Measurements from ENCODE around the gene SIDT1. TPM values are rescaled to one million over a fixed set of nuclear protein-coding genes. Genes with fewer than 3 reads are reported as not detected.
"Not testable (repeated sequence)": the region's sequence is repeated elsewhere in the genome, so short reads cannot be mapped to it uniquely, and the experiment has no call there.

SIDT1 gene
- total RNA-seq, 2 experiments from 2014 or later: 31.6 to 51.9 TPM

DNA sequence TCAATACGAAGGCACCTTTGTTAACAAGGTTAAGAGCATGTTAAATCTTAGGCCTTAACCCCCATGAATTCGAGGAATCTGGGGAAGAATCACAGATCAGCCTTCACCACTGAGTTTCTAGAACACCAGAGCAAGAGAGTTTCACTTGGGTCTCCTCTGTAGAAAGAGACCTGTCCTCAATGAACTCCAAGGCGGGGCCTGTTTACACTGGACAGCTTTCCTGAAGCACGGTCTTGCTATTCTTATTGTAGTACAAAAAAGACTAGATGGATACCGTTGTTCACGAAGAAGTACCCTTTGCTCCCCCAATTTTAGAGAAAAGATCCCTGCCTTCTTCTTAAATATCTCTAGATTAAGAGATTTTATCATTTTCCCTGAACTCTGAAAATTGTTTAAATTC is 99.2 kb downstream of the SIDT1 start:
- ATAC-seq: no peak
- H3K4me1 Mint-ChIP-seq: peaks cover 2% of the 10 kb centered on the region
- no peaks in the 10 kb centered on the region for H3K9me3 Mint-ChIP-seq (ENCODE audit: low read depth)
- CTCF ChIA-PET: interaction anchor here (0.6 kb wide), 1 partner anchor 54 kb away, joined by 3 read pairs; no protein-coding TSS in a partner anchor
- H3K27me3 Mint-ChIP-seq: no peaks in the 10 kb centered on the region
- no peak overlapping the region for H3K4me3 Mint-ChIP-seq
- H3K27ac Mint-ChIP-seq: no peak overlapping the region
- peaks cover 17% of the 10 kb centered on the region for H3K36me3 Mint-ChIP-seq
- no peak for DNase-seq

DNA sequence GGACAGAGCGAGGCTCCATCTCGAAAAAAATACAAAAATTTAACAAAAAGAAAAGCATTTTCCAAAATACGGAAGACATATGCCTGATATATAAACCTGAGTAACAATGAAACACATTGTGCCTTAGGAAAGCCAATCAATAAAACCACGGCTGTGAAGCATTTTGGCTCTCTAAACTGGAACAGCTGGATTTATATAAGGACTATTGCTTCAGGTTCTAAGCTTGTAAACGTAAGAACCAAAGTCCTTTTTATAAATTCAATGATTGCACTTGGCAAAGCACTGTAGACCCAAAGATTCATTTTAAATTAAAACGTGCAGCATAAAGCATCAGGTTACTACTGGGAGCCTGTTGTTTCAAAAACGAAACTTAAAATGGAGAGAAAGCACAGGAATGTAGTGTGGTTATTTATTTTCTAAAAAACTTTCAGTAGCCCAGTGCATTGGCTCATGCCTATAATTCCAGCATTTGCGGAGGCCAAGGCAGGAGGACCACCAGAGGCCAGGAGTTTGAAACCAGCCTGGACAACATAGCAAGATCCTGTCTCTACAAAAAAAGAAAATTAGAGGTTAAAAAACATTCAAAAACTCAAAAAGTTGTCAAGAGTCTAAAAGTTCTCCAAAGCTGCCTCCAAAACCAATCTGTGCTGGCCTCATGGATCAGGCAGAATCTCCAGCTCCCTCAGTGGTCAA is 102.6 kb downstream of the SIDT1 start:
- no peak overlapping the region for H3K4me3 Mint-ChIP-seq
- peaks cover 5% of the 10 kb centered on the region for H3K36me3 Mint-ChIP-seq
- no peaks in the 10 kb centered on the region for H3K27me3 Mint-ChIP-seq
- peaks cover 2% of the 10 kb centered on the region for H3K4me1 Mint-ChIP-seq
- CTCF ChIA-PET: no interaction called here
- DNase-seq (no peak), ATAC-seq (no peak)
- H3K9me3 Mint-ChIP-seq (ENCODE audit: low read depth): no peaks in the 10 kb centered on the region
- no peak overlapping the region for H3K27ac Mint-ChIP-seq

DNA sequence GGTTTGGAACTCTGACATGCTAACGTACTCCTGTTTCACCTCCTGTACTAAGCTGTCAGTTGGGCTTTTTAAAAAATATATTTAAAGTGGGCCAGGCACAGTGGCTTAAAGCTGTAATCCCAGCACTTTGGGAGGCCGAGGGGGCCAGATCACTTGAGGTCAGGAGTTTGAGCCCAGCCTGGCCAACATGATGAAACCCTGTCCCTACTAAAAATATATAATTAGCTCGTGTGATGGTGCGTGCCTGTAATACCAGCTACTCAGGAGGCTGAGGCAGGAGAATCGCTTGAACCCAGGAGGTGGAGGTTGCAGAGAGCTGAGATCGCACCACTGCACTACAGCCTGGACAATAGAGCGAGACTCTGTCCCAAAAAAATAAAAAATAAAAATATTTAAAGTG is 103.7 kb downstream of the SIDT1 start:
- H3K27me3 Mint-ChIP-seq; CTCF ChIA-PET; H3K4me3 Mint-ChIP-seq; H3K27ac Mint-ChIP-seq; DNase-seq; H3K9me3 Mint-ChIP-seq (ENCODE audit: low read depth); ATAC-seq; H3K36me3 Mint-ChIP-seq; H3K4me1 Mint-ChIP-seq: not testable (repeated sequence)

DNA sequence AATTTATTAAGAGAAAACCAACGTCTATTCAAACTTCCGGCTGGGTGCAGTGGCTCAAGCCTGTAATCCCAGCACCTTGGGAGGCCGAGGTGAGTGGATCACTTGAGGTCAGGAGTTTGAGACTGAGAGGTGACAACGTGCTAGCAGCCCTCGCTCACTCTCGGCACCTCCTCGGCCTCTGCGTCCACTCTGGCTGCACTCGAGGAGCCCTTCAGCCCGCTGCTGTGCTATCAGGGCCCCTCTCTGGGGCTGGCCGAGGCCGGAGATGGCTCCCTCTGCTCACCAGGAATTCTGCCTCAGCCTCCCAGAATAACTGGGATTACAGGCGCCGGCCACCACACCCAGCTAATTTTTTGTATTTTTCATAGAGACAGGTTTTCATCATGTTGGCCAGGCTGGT is 105.4 kb downstream of the SIDT1 start:
- no peak for DNase-seq

DNA sequence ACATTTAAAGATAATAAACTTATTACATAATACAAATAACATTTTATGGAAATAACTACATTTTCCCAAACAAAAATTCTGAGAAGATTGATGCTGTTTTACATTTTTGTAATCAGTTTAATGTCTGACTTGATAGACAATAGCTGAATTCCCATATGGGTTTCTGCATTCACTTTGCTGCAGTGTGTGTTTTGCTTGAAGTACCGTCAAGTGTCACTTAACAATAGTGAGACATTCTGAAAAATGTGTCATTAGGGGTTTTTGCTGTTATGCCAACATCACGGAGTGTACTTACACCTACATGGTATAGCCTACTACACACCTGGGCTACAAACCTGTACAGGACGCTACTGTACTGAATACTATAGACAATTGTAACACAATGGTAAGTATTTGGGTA is 106.6 kb downstream of the SIDT1 start:
- DNase-seq: no peak
- peaks cover 1% of the 10 kb centered on the region for H3K36me3 Mint-ChIP-seq
- H3K27me3 Mint-ChIP-seq: no peaks in the 10 kb centered on the region
- no peak for ATAC-seq
- CTCF ChIA-PET: no interaction called here
- H3K9me3 Mint-ChIP-seq (ENCODE audit: low read depth): no peaks in the 10 kb centered on the region
- no peak overlapping the region for H3K4me3 Mint-ChIP-seq
- no peak overlapping the region for H3K27ac Mint-ChIP-seq
- H3K4me1 Mint-ChIP-seq: peaks cover 6% of the 10 kb centered on the region

More for the DNA sequence above, 105.4 kb downstream of the SIDT1 start:
- no peak overlapping the region for H3K4me3 Mint-ChIP-seq
- no peak for ATAC-seq
- H3K27me3 Mint-ChIP-seq: no peaks in the 10 kb centered on the region
- H3K4me1 Mint-ChIP-seq: peaks cover 5% of the 10 kb centered on the region
- H3K36me3 Mint-ChIP-seq: no peaks in the 10 kb centered on the region
- no peaks in the 10 kb centered on the region for H3K9me3 Mint-ChIP-seq (ENCODE audit: low read depth)
- CTCF ChIA-PET: interaction anchor here (0.6 kb wide), 1 partner anchor 746 kb away, joined by 5 read pairs; no protein-coding TSS in a partner anchor
- H3K27ac Mint-ChIP-seq: no peak overlapping the region

DNA sequence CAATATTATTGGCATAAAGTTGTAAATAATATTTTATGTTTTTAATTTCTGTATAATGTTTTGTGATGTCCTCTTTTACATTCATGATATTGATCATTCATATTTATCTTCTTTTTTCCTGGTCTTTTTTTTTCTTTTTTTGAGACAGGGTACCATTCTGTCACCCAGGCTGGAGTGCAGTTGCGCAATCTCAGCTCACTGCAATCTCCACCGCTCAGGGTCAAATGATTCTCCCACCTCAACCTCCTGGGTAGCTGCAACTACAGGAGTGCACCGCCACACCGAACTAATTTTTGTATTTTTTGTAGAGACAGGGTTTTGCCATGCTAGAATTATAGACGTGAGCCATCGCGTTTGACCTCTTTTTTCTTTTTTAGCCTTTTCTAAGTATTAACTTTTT is 111.2 kb downstream of the SIDT1 start:
- no peak for DNase-seq
- peaks cover 6% of the 10 kb centered on the region for H3K4me1 Mint-ChIP-seq
- no peak overlapping the region for H3K27ac Mint-ChIP-seq
- peaks cover 20% of the 10 kb centered on the region for H3K9me3 Mint-ChIP-seq (ENCODE audit: low read depth)
- CTCF ChIA-PET: no interaction called here
- H3K27me3 Mint-ChIP-seq: no peaks in the 10 kb centered on the region
- ATAC-seq: no peak
- H3K4me3 Mint-ChIP-seq: no peak overlapping the region
- peaks cover 23% of the 10 kb centered on the region for H3K36me3 Mint-ChIP-seq

DNA sequence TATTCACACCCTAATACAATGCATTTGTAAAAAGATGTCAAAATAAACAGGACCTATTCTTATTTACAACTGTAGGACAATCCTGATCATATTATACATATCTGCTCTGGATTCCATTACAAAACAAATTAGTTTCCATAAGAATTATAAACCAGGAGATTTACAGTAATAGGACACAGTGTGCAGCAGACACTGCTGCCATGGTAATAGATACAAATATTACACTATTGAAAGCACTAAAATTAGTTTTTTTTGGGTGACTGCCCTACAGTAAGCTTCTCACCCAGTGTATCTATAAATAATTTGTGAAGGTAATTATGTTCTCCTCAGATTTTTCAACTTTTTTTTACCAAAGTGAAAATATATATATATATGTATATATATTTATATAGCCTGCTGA is 116.2 kb downstream of the SIDT1 start:
- no peaks in the 10 kb centered on the region for H3K27me3 Mint-ChIP-seq
- H3K36me3 Mint-ChIP-seq: peaks cover 34% of the 10 kb centered on the region
- H3K9me3 Mint-ChIP-seq (ENCODE audit: low read depth): peaks cover 20% of the 10 kb centered on the region
- no peak overlapping the region for H3K27ac Mint-ChIP-seq
- no peak overlapping the region for H3K4me3 Mint-ChIP-seq
- no peaks in the 10 kb centered on the region for H3K4me1 Mint-ChIP-seq
- CTCF ChIA-PET: no interaction called here
- no peak for DNase-seq
- no peak for ATAC-seq

DNA sequence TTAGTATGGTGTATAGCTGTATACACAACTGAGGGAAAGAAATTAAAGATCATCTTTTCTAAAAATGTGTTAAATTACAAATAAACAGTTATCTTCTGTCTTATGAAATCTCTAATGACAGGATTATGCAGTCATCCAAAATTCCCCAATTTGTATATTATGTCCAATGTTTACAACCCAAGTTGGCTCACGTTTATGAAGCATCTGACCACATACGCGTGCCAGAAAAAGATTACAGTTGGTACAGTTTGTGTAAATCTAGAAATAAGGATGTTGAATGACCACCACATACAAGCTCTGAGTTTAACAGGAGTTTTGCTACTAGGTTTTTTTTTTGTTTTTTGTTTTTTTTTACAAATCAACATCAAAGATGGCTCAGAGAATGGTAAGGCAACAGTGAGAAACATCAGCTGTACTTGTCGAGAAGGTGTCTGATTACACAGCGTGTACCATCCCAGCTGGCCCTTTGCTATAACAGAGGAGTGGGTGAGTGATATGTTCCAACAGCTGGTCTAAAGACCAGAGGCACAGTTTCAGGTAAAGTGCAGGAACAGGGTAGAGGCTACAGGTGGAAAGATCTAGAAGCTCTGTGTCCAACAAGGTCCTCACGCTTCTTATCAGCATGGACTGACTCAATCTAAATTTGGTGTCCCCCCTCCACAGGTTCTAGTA is 117.0 kb downstream of the SIDT1 start:
- no peaks in the 10 kb centered on the region for H3K27me3 Mint-ChIP-seq
- H3K27ac Mint-ChIP-seq: no peak overlapping the region
- H3K9me3 Mint-ChIP-seq (ENCODE audit: low read depth): peaks cover 17% of the 10 kb centered on the region
- H3K36me3 Mint-ChIP-seq: peaks cover 30% of the 10 kb centered on the region
- CTCF ChIA-PET: no interaction called here
- no peak overlapping the region for H3K4me3 Mint-ChIP-seq
- ATAC-seq: no peak
- no peaks in the 10 kb centered on the region for H3K4me1 Mint-ChIP-seq
- DNase-seq: no peak

DNA sequence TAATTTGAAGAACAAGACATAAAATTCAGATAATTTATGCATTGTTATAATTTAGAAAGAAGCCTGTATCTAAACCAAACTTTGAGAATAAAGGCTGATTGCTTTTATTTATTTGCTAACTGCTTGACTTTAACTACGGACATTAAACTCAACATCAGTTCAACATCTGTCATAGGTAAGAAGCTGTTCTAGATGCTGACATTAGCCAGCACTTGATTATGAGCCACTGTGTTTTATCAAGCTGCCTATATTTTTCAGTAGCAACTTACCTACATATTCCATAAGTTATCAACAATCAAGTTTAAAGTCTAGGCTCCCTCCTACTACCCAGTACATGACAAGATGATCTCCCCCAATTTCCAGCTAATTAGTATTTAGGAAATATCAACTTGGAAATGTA is 122.0 kb downstream of the SIDT1 start:
- H3K27ac Mint-ChIP-seq: no peak overlapping the region
- no peaks in the 10 kb centered on the region for H3K9me3 Mint-ChIP-seq (ENCODE audit: low read depth)
- DNase-seq (no peak), ATAC-seq (no peak)
- H3K36me3 Mint-ChIP-seq: peaks cover 17% of the 10 kb centered on the region
- CTCF ChIA-PET: no interaction called here
- no peaks in the 10 kb centered on the region for H3K27me3 Mint-ChIP-seq
- no peaks in the 10 kb centered on the region for H3K4me1 Mint-ChIP-seq
- no peak overlapping the region for H3K4me3 Mint-ChIP-seq

DNA sequence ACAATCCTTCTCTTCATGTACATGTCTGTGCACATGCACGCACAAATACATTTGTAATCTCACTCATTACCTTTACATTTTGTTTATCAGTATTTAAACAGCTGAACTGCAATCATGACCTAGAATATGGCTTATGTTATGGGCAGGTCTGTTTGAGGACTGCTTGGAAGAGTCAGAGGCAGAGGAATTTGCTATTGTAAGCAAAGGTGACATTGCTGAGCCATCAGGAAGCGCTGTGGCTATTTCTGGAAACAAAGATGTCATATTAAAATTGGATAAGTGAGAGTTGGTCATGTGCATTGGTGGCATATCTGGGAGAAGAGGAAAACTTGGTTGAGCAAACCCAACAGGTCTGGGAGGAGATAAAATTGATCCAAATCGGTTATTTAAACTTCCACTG is 122.5 kb downstream of the SIDT1 start:
- peaks cover 19% of the 10 kb centered on the region for H3K36me3 Mint-ChIP-seq
- no peaks in the 10 kb centered on the region for H3K9me3 Mint-ChIP-seq (ENCODE audit: low read depth)
- no peaks in the 10 kb centered on the region for H3K4me1 Mint-ChIP-seq

DNA sequence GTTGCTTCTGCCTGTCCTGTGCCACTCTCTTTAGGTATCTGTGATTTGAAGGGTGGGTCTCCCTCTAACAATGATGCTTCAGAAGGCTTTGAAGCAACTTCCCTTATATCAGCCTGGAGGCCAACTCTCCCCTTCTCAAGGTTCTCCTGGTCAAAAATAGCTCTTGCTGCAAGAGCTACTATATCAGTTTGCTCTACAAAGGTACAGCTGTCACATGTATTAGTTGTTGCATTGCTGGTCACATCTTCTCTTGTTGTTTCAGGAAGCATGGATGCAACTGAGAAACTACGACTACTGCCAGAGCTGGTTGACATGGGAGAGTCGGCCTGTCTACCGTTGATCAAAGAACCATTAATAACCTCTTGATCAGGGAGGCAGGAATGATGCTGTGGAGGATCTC is 125.8 kb downstream of the SIDT1 start:
- Mint-ChIP-seq H3K4me1 (no peaks in the 10 kb centered on the region), H3K9me3 (ENCODE audit: low read depth) (no peaks in the 10 kb centered on the region), H3K4me3 (no peak overlapping the region)

More for the DNA sequence above, 122.5 kb downstream of the SIDT1 start:
- ATAC-seq: no peak
- Mint-ChIP-seq H3K4me3 (no peak overlapping the region), H3K27me3 (no peaks in the 10 kb centered on the region), H3K27ac (no peak overlapping the region)
- DNase-seq: no peak
- CTCF ChIA-PET: no interaction called here

DNA sequence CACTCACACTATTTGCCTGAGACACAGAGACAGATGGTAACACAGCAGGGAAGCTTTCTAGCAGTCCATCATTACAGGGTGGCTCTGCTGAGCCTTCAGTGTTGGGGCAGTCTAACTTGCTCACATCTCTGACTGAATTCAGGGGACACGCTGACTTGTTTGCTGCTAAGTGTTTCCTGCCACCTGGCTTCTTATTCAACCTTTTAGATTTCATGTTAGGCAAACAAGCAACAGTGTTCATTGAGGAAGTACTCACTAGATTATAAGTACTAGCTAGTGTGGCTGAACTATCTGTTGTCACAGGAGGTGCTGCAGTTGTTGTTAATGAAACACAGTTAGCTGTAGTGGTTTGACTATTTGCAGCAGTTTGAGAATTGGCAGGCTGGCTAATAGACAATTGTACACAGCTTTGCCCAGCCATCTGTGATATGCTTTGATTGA is 126.8 kb downstream of the SIDT1 start:
- CTCF ChIA-PET: no interaction called here
- no peak for ATAC-seq
- no peak overlapping the region for H3K4me3 Mint-ChIP-seq
- H3K4me1 Mint-ChIP-seq: no peaks in the 10 kb centered on the region
- no peaks in the 10 kb centered on the region for H3K9me3 Mint-ChIP-seq (ENCODE audit: low read depth)
- peaks cover 24% of the 10 kb centered on the region for H3K36me3 Mint-ChIP-seq
- DNase-seq: no peak
- H3K27ac Mint-ChIP-seq: no peak overlapping the region
- H3K27me3 Mint-ChIP-seq: no peaks in the 10 kb centered on the region

More for the DNA sequence above, 125.8 kb downstream of the SIDT1 start:
- DNase-seq: no peak
- peaks cover 24% of the 10 kb centered on the region for H3K36me3 Mint-ChIP-seq
- no peak for ATAC-seq
- H3K27ac Mint-ChIP-seq: no peak overlapping the region
- CTCF ChIA-PET: no interaction called here
- H3K27me3 Mint-ChIP-seq: no peaks in the 10 kb centered on the region

DNA sequence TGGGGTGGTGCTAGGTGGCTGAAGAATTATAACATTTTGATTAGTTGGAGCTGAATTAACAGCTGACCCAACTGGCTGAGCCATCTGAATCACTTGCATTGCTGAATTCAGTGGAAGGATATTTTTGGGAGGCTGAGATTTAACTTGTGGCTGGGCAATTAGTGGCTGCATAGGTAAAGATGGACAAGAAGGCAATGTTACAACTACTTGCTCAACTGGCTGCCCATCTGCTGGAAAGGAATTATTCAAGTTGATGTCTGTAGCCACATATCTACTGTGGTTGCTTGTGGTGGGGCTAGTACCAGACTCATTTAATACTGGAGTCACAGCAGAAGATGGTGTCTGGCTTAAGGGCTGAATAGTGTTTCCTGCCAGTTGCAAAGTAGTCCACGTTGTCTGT is 127.6 kb downstream of the SIDT1 start:
- peaks cover 26% of the 10 kb centered on the region for H3K36me3 Mint-ChIP-seq
- H3K9me3 Mint-ChIP-seq (ENCODE audit: low read depth): no peaks in the 10 kb centered on the region
- no peak for DNase-seq
- CTCF ChIA-PET: no interaction called here
- no peaks in the 10 kb centered on the region for H3K27me3 Mint-ChIP-seq
- H3K4me3 Mint-ChIP-seq: no peak overlapping the region
- peaks cover 3% of the 10 kb centered on the region for H3K4me1 Mint-ChIP-seq
- ATAC-seq: no peak
- H3K27ac Mint-ChIP-seq: no peak overlapping the region

DNA sequence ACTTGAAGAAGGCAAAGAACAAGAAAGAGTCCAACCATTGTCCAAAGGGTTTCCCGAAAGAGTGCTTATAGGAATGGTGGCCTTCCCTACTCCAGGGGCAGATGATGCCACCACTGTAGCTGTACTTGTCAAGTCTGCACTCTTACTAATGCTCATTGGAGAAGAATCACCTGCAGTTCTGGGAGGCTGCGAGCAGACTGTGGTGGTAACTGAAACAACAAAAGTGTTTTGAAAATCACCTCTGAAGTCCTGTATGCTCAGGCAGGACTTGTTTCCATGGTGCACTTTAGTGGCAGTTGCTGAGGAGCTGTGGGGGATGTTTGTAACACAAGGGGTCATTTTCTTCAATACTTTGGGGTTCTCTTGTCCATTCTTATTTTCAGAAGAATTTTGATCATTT is 128.1 kb downstream of the SIDT1 start:
- Mint-ChIP-seq H3K36me3 (peaks cover 27% of the 10 kb centered on the region), H3K4me1 (peaks cover 5% of the 10 kb centered on the region), H3K9me3 (ENCODE audit: low read depth) (no peaks in the 10 kb centered on the region), H3K27ac (no peak overlapping the region), H3K27me3 (no peaks in the 10 kb centered on the region), H3K4me3 (no peak overlapping the region)
- DNase-seq (no peak), ATAC-seq (no peak)
- CTCF ChIA-PET: no interaction called here

All from activated CD8-positive, alpha-beta memory T cell treated with anti-CD3 and anti-CD28 coated beads, Interleukin-2, amount 10 ng/mL, durations not matched to agents 7 days and 5 days (primary cell).